HCT116 (cell line): Measurements from ENCODE around the gene RABL6. TPM values are rescaled to one million over a fixed set of nuclear protein-coding genes. Genes with fewer than 3 reads are reported as not detected.

Experiments
- CBX3 ChIP-seq: IDR thresholded peaks from 2 replicates; pipeline ENCODE4 v1.6.1; 2012; ENCODE audit warnings: low read depth
- CEBPB ChIP-seq: IDR thresholded peaks from 2 replicates; pipeline ENCODE4 v1.6.1; 2012; ENCODE audit warnings: low read depth
- ELF1 ChIP-seq: IDR thresholded peaks from 2 replicates; pipeline ENCODE4 v1.6.1; 2012; ENCODE audit warnings: low read depth, borderline replicate concordance
- EZH2phosphoT487 ChIP-seq: fragments of 200-600 bp; IDR thresholded peaks from 2 replicates; pipeline ENCODE4 v1.6.1; 2018; ENCODE audit warnings: antibody characterized with exemption, borderline replicate concordance
- JUND ChIP-seq: IDR thresholded peaks from 2 replicates; pipeline ENCODE4 v1.6.1; 2012
- MAX ChIP-seq: IDR thresholded peaks from 2 replicates; pipeline ENCODE4 v1.6.1; 2012
- POLR2A ChIP-seq: IDR thresholded peaks from 2 replicates; pipeline ENCODE4 v1.7.0; 2011; ENCODE audit warnings: borderline replicate concordance; ENCODE audit not compliant: insufficient read depth, insufficient read length; ENCODE audit errors: extremely low read depth
- REST ChIP-seq: IDR thresholded peaks from 2 replicates; pipeline ENCODE4 v1.6.1; 2012; ENCODE audit warnings: low read depth
- SIN3A ChIP-seq: IDR thresholded peaks from 2 replicates; pipeline ENCODE4 v1.6.1; 2012; ENCODE audit warnings: low read depth
- SRF ChIP-seq: IDR thresholded peaks from 2 replicates; pipeline ENCODE4 v1.6.1; 2012; ENCODE audit warnings: low read depth
- TCF7L2 ChIP-seq: IDR thresholded peaks from 2 replicates; pipeline ENCODE4 v1.7.0; 2011; ENCODE audit warnings: borderline replicate concordance, inconsistent platforms; ENCODE audit not compliant: insufficient read depth, insufficient read length; ENCODE audit errors: extremely low read depth
- YY1 ChIP-seq: IDR thresholded peaks from 2 replicates; pipeline ENCODE4 v1.6.1; 2011; ENCODE audit warnings: low read length, low read depth, moderate library complexity, mild to moderate bottlenecking; ENCODE audit not compliant: insufficient replicate concordance; ENCODE audit errors: extremely low read depth
- ZFX ChIP-seq: fragments of 450-650 bp; IDR thresholded peaks from 2 replicates; pipeline ENCODE4 v1.6.1; 2017
- total RNA-seq: library from RNA; stranded (reverse); gene quantifications from one replicate; pipeline ENCODE4 v1.2.1, GENCODE V29; 2021; ENCODE audit not compliant: unreplicated experiment

The RABL6 gene
- total RNA-seq, 1 experiment from 2014 or later = 98.6 TPM

GRCh38 chr9:136844761-136845464 is 37.2 kb downstream of the RABL6 start (continued):
- TF ChIP-seq REST = no peak
- no peak for TF ChIP-seq CBX3
- no peak for TF ChIP-seq SIN3A
- no peak for TF ChIP-seq TCF7L2
- no peak for TF ChIP-seq EZH2phosphoT487
- TF ChIP-seq MAX = no peak
- TF ChIP-seq YY1 = no peak
- TF ChIP-seq CEBPB = no peak
- TF ChIP-seq POLR2A = no peak
- TF ChIP-seq ZFX = no peak
- no peak for TF ChIP-seq ELF1
- TF ChIP-seq JUND = no peak
- no peak for TF ChIP-seq SRF
